ENCODE data around the gene SOCS1. TPM values are rescaled to one million over a fixed set of nuclear protein-coding genes. Genes with fewer than 3 reads are reported as not detected.

The SOCS1 gene
- total RNA-seq (10 to 100 TPM; 10.7 to 16.8 TPM), polyA plus RNA-seq (ENCODE audit: insufficient read depth, low read depth, low replicate concordance) (3.6 TPM)
- long read RNA-seq, donor 1, transcript SOCS1-201 (2 exons, 1,225 nt): major isoform, 16 of 20 reads
- long read RNA-seq, donor 1, partial matches to known transcripts: 0 of 20 reads
- long read RNA-seq, donor 1, other reads (novel, unspliced or antisense): 0 of 20 reads
- long read RNA-seq, donor 2, transcript SOCS1-201 (2 exons, 1,225 nt): minor isoform, 6 of 13 reads
- long read RNA-seq, donor 2, transcript SOCS1-202 (1 exons, 1,784 nt): major isoform, 7 of 13 reads
- long read RNA-seq, donor 2, partial matches to known transcripts: 0 of 13 reads
- long read RNA-seq, donor 2, other reads (novel, unspliced or antisense): 0 of 13 reads

GRCh38 chr16:11255737-11256660 is at the start of gene SOCS1:
Gene SOCS1 (minus strand): TSS chr16:11256204. CDS start chr16:11255478, 726 bp downstream.
- H3K36me3 ChIP-seq (ENCODE audit: low read depth, missing control alignments): no peaks in the 10 kb centered on the region
- peak within 1 kb of the TSS; percentile 84 to 97 for H3K27ac ChIP-seq
- TF ChIP-seq POLR2A (IDR thresholded peaks at IDR 0.05): peak; percentile 62
- peak; percentile 92 to 97 (median 94) for TF ChIP-seq CTCF (IDR thresholded peaks at IDR 0.05)
- H3K4me1 ChIP-seq: peaks cover 18% of the 10 kb centered on the region
- WGBS, 2 donors: 0% methylated on average over 8 to 99 of the region's 100 CpGs
- intact Hi-C loops (cut with DNase I; ENCODE audit: low total_unique reads): loop anchor here (5.0 kb wide), 1 partner anchor 284 kb away; no protein-coding TSS in a partner anchor
- H3K9me3 ChIP-seq: no peaks in the 10 kb centered on the region
- H3K4me3 ChIP-seq: peak within 1 kb of the TSS; percentile 70 to 77
- peak; percentile 90 for DNase-seq
- no peaks in the 10 kb centered on the region for H3K27me3 ChIP-seq

GRCh38 chr16:11303405-11304138 is 47.6 kb upstream of the SOCS1 start:
- Histone ChIP-seq H3K27ac (no peak overlapping the region), H3K27me3 (no peaks in the 10 kb centered on the region), H3K4me1 (peaks cover 3% of the 10 kb centered on the region), H3K4me3 (peak overlapping the region; percentile 27), H3K36me3 (ENCODE audit: low read depth, missing control alignments) (no peaks in the 10 kb centered on the region), H3K9me3 (no peaks in the 10 kb centered on the region)
- WGBS, 2 donors: 38 to 57% methylated on average over 18 of the region's 18 CpGs
- peak; percentile 60 for DNase-seq
- intact Hi-C loops (cut with DNase I; ENCODE audit: low total_unique reads): no loop called here
- no peak for TF ChIP-seq POLR2A (IDR thresholded peaks at IDR 0.05)
- no peak for TF ChIP-seq CTCF (IDR thresholded peaks at IDR 0.05)

GRCh38 chr16:11302977-11303376 is 47.0 kb upstream of the SOCS1 start:
- Histone ChIP-seq H3K4me1 (peaks cover 3% of the 10 kb centered on the region), H3K27ac (no peak overlapping the region), H3K27me3 (no peaks in the 10 kb centered on the region), H3K9me3 (no peaks in the 10 kb centered on the region), H3K4me3 (no peak overlapping the region), H3K36me3 (ENCODE audit: low read depth, missing control alignments) (no peaks in the 10 kb centered on the region)
- intact Hi-C loops (cut with DNase I; ENCODE audit: low total_unique reads): no loop called here
- 81 to 85% methylated on average over 4 of the region's 4 CpGs for WGBS, 2 donors
- DNase-seq: no peak
- TF ChIP-seq CTCF (IDR thresholded peaks at IDR 0.05): no peak
- no peak for TF ChIP-seq POLR2A (IDR thresholded peaks at IDR 0.05)

GRCh38 chr16:11301645-11302501 is 45.9 kb upstream of the SOCS1 start:
- no peaks in the 10 kb centered on the region for H3K36me3 ChIP-seq (ENCODE audit: low read depth, missing control alignments)
- H3K4me1 ChIP-seq: peaks cover 14% of the 10 kb centered on the region
- peak overlapping the region in 1 of 2 donors; percentile 30 for H3K27ac ChIP-seq
- intact Hi-C loops (cut with DNase I; ENCODE audit: low total_unique reads): no loop called here
- no peak for TF ChIP-seq CTCF (IDR thresholded peaks at IDR 0.05)
- no peak for TF ChIP-seq POLR2A (IDR thresholded peaks at IDR 0.05)
- no peaks in the 10 kb centered on the region for H3K9me3 ChIP-seq
- 57 to 61% methylated on average over 4 of the region's 4 CpGs for WGBS, 2 donors
- H3K27me3 ChIP-seq: no peaks in the 10 kb centered on the region
- DNase-seq: no peak
- no peak overlapping the region for H3K4me3 ChIP-seq
